WTC11 (cell line): Measurements from ENCODE around the gene MT1F.

ENCODE experiments used
- CBFB ChIP-seq: sonication (generic); formaldehyde crosslinking; IDR thresholded peaks from 2 replicates; pipeline ENCODE4 v1.8.1; 2022; ENCODE audit warnings: mild to moderate bottlenecking, low read depth, missing genetic modification reagents
- CREB1 ChIP-seq: sonication (generic); formaldehyde crosslinking; IDR thresholded peaks from 2 replicates; pipeline ENCODE4 v1.8.0; 2023; ENCODE audit warnings: mild to moderate bottlenecking, missing genetic modification reagents
- ESRRA ChIP-seq: sonication (generic); formaldehyde crosslinking; IDR thresholded peaks from 2 replicates; pipeline ENCODE4 v1.8.1; 2022; ENCODE audit warnings: mild to moderate bottlenecking, missing genetic modification reagents, borderline replicate concordance
- IRF1 ChIP-seq: sonication (generic); formaldehyde crosslinking; IDR thresholded peaks from 2 replicates; pipeline ENCODE4 v1.8.0; 2023; ENCODE audit warnings: missing genetic modification reagents
- KAT7 ChIP-seq: sonication (generic); formaldehyde crosslinking; IDR thresholded peaks from 2 replicates; pipeline ENCODE4 v1.8.1; 2023; ENCODE audit warnings: missing genetic modification reagents, mild to moderate bottlenecking, borderline replicate concordance
- NR2C2 ChIP-seq: sonication (generic); formaldehyde crosslinking; IDR thresholded peaks from 2 replicates; pipeline ENCODE4 v1.8.0; 2022; ENCODE audit warnings: mild to moderate bottlenecking, missing genetic modification reagents
- SP1 ChIP-seq: sonication (generic); formaldehyde crosslinking; conservative IDR thresholded peaks from 2 replicates; pipeline ENCODE4 v1.8.1; 2022; ENCODE audit warnings: missing genetic modification reagents
- ZBTB43 ChIP-seq: sonication (generic); formaldehyde crosslinking; IDR thresholded peaks from 2 replicates; pipeline ENCODE4 v1.8.1; 2023; ENCODE audit warnings: mild to moderate bottlenecking, missing genetic modification reagents
- TF ChIP-seq, protein P1 (sequence below): fragments of 200-600 bp; IDR thresholded peaks from 2 replicates; pipeline ENCODE4 v1.8.0; 2022; ENCODE audit warnings: antibody characterized with exemption

DNA sequence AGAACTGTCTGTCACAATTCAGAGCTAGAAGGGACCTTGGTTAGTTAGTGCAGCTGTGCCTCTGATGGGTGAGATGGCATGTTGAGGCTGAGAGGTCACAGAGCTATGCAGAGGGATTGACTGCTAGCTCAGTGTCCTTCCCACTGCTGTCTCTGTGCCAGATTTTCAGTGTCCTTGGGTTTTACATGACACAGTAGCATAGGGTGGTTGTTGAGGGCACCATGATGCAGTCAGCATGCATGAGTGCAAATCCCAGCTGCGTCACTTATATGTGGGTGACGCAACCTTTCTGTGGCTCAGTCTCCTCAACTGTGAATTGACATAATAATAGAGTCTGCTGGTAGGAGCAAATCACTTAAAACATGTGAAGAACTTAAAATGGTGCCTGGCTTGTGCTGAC is 16.6 kb upstream of the MT1F start:
- TF ChIP-seq, protein P1, sequence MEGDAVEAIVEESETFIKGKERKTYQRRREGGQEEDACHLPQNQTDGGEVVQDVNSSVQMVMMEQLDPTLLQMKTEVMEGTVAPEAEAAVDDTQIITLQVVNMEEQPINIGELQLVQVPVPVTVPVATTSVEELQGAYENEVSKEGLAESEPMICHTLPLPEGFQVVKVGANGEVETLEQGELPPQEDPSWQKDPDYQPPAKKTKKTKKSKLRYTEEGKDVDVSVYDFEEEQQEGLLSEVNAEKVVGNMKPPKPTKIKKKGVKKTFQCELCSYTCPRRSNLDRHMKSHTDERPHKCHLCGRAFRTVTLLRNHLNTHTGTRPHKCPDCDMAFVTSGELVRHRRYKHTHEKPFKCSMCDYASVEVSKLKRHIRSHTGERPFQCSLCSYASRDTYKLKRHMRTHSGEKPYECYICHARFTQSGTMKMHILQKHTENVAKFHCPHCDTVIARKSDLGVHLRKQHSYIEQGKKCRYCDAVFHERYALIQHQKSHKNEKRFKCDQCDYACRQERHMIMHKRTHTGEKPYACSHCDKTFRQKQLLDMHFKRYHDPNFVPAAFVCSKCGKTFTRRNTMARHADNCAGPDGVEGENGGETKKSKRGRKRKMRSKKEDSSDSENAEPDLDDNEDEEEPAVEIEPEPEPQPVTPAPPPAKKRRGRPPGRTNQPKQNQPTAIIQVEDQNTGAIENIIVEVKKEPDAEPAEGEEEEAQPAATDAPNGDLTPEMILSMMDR, result no peak
- TF ChIP-seq ESRRA (no peak), CREB1 (CRISPR knock-in tag) (no peak), ZBTB43 (CRISPR knock-in tag) (no peak), CBFB (CRISPR knock-in tag) (no peak), IRF1 (CRISPR knock-in tag) (no peak), SP1 (CRISPR knock-in tag) (no peak), NR2C2 (CRISPR knock-in tag) (no peak), KAT7 (no peak)
